Peyer's patch (tissue), 4 donors: ENCODE data around the gene FAM20A.

Experiments used
- POLR2A ChIP-seq, 2 donors: fragments of 450-650 bp; IDR thresholded peaks; one replicate each; pipeline ENCODE4 v1.5.1; 2017; ENCODE audit warnings: antibody characterized with exemption in 2 of 2, mild to moderate bottlenecking in 2 of 2, moderate library complexity in 2 of 2
- TF ChIP-seq, protein P1 (sequence below), 6 experiments: fragments of 450-650 bp in 4 of 6; fragments of 200-600 bp in 2 of 6; sonication (generic) in 1 of 6; IDR thresholded peaks; one replicate each; pipeline ENCODE4 v1.5.1; 2017 to 2019; ENCODE audit warnings: antibody characterized with exemption in 6 of 6, mild to moderate bottlenecking in 3 of 6, moderate library complexity in 1 of 6

DNA sequence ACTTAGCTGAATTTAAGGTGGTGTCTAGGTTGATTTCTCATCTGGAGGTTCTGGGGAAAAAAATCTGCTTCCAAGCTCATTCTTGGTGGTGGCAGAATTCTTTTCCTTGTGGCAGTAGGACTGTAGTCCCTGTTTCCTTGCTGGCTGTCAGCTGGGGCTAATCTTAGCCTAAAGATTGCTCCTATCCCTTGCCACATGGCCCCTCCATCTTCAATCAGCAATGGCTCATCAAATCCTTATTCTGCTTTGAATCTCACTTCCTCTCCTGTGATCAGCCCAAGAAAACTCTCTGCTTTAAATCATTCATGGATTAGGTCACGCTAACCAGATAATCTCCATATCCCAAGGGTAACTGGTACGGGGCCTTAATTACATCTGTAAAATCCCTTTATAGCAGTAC, 6.6 kb downstream of the FAM20A start:
- TF ChIP-seq, protein P1, sequence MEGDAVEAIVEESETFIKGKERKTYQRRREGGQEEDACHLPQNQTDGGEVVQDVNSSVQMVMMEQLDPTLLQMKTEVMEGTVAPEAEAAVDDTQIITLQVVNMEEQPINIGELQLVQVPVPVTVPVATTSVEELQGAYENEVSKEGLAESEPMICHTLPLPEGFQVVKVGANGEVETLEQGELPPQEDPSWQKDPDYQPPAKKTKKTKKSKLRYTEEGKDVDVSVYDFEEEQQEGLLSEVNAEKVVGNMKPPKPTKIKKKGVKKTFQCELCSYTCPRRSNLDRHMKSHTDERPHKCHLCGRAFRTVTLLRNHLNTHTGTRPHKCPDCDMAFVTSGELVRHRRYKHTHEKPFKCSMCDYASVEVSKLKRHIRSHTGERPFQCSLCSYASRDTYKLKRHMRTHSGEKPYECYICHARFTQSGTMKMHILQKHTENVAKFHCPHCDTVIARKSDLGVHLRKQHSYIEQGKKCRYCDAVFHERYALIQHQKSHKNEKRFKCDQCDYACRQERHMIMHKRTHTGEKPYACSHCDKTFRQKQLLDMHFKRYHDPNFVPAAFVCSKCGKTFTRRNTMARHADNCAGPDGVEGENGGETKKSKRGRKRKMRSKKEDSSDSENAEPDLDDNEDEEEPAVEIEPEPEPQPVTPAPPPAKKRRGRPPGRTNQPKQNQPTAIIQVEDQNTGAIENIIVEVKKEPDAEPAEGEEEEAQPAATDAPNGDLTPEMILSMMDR (IDR thresholded peaks at IDR 0.05) = no peak
- no peak for TF ChIP-seq POLR2A (IDR thresholded peaks at IDR 0.05)
